Motor neuron (in vitro differentiated cells): Measurements from ENCODE around the gene ACBD6. TPM values are rescaled to one million over a fixed set of nuclear protein-coding genes. Genes with fewer than 3 reads are reported as not detected.

Source experiments
- ATAC-seq, 8 experiments: fragments of 200-7000 bp; cut with Tn5 transposase; replicated peaks in 6 of 8; 2 replicates each; pipeline ENCODE4 v1.8.0; 2021; ENCODE audit warnings: mild to moderate bottlenecking in 8 of 8, moderate library complexity in 8 of 8
- H3K27ac ChIP-seq, 2 donors: fragments of 250-450 bp; sonication (Bioruptor Pico); 2 replicates each; pipeline ENCODE4 v1.9.0; 2021; ENCODE audit warnings: antibody characterized with exemption in 2 of 2, mild to moderate bottlenecking in 2 of 2, moderate library complexity in 1 of 2
- H3K4me1 ChIP-seq, 2 donors: fragments of 250-450 bp; sonication (Bioruptor Pico); replicated peaks in 1 of 2; 2 replicates each; pipeline ENCODE4 v1.6.1; 2021; ENCODE audit warnings: antibody characterized with exemption in 2 of 2, mild to moderate bottlenecking in 2 of 2, moderate library complexity in 1 of 2
- H3K4me3 ChIP-seq, 5 donors: fragments of 250-450 bp; sonication (Bioruptor Pico); 2 replicates each; pipeline ENCODE4 v1.9.0; 2021; ENCODE audit warnings: antibody characterized with exemption in 5 of 5, mild to moderate bottlenecking in 5 of 5, moderate library complexity in 4 of 5
- WGBS, 10 experiments: fragments of 450-650 bp; shearing (Covaris generic); methylation state at CpG; one replicate each; pipeline ENCODE4 v1.0.0; 2022; 5-methylcytosine and 5-hydroxymethylcytosine counted together
- in situ Hi-C, 9 experiments: fragments of 400-800 bp; cut with MboI; loops; one replicate each; pipeline ENCODE4 v1.15.0; 2021; ENCODE audit warnings: low sequenced_read_pairs in 9 of 9, low pct_unique_long_range_greater_than_20kb in 2 of 9; ENCODE audit not compliant: unreplicated experiment in 9 of 9
- total RNA-seq, 8 experiments: library from RNA; unstranded; fragments of 300-600 nt; gene quantifications; 2 replicates each; pipeline versions ENCODE4 v1.2.3 to v1.2.4, GENCODE V29; 2022

Gene ACBD6
- total RNA-seq, 8 experiments from 2014 or later: 62.2 to 113 (median 89.6) TPM

- in situ Hi-C loops: no loop called here
- Histone ChIP-seq H3K4me1 (peaks cover 8 to 20% of the 10 kb centered on the region in 2 donors), H3K4me3 (no peak overlapping the region), H3K27ac (no peak overlapping the region)
- no peak for ATAC-seq
- WGBS, 10 experiments: 81 to 100% (median 94%) methylated on average over 2 to 6 of the region's 6 CpGs; no CpG with 5 or more reads in 1 of the 10 experiments
Measured at GRCh38 chr1:180290265-180291001, 211.9 kb downstream of the ACBD6 start.

- in situ Hi-C loops: no loop called here
- H3K4me3 ChIP-seq: no peak overlapping the region
- H3K27ac ChIP-seq: no peak overlapping the region
- WGBS, 10 experiments: 56 to 100% (median 91%) methylated on average over 1 of the region's 1 CpG
- no peak for ATAC-seq
- peaks cover 8 to 20% of the 10 kb centered on the region in 2 donors for H3K4me1 ChIP-seq
Measured at GRCh38 chr1:180288940-180289339, 213.4 kb downstream of the ACBD6 start.

GRCh38 chr1:180287988-180288705 lies 214.2 kb downstream of the ACBD6 start:
- 10 to 89% (median 71%) methylated on average over 1 to 3 of the region's 3 CpGs; no CpG with 5 or more reads in 1 of the 10 experiments for WGBS, 10 experiments
- peak overlapping the region; percentile 35 to 40 for H3K27ac ChIP-seq
- peak; percentile 32 to 97 (median 52) for ATAC-seq

GRCh38 chr1:180286417-180286816 lies 216.0 kb downstream of the ACBD6 start:
- H3K4me3 ChIP-seq: no peak overlapping the region
- peaks cover 13 to 38% of the 10 kb centered on the region in 2 donors for H3K4me1 ChIP-seq
- ATAC-seq: no peak
- no peak overlapping the region for H3K27ac ChIP-seq
- in situ Hi-C loops: no loop called here

More at GRCh38 chr1:180287988-180288705, 214.2 kb downstream of the ACBD6 start:
- H3K4me1 ChIP-seq: peaks cover 8 to 22% of the 10 kb centered on the region in 2 donors
- H3K4me3 ChIP-seq: no peak overlapping the region
- in situ Hi-C loops: no loop called here

GRCh38 chr1:180283098-180283497 lies 219.3 kb downstream of the ACBD6 start:
- H3K4me1 ChIP-seq: peaks cover 8 to 33% of the 10 kb centered on the region in 2 donors
- H3K27ac ChIP-seq: no peak overlapping the region
- in situ Hi-C loops: no loop called here
- WGBS, 10 experiments: 91 to 100% (median 97%) methylated on average over 1 to 4 of the region's 4 CpGs; no CpG with 5 or more reads in 1 of the 10 experiments
- no peak for ATAC-seq
- H3K4me3 ChIP-seq: no peak overlapping the region

- peak in 3 of 8 experiments; percentile 45 to 64 (median 59) for ATAC-seq
- in situ Hi-C loops: no loop called here
- 36 to 100% (median 79%) methylated on average over 1 to 5 of the region's 5 CpGs; no CpG with 5 or more reads in 1 of the 10 experiments for WGBS, 10 experiments
- Histone ChIP-seq H3K4me3 (no peak overlapping the region), H3K27ac (no peak overlapping the region), H3K4me1 (peaks cover 5 to 33% of the 10 kb centered on the region in 2 donors)
Measured at GRCh38 chr1:180282401-180283044, 219.9 kb downstream of the ACBD6 start.

GRCh38 chr1:180281490-180281889 lies 220.9 kb downstream of the ACBD6 start:
- Histone ChIP-seq H3K4me1 (peaks cover 5 to 43% of the 10 kb centered on the region in 2 donors), H3K4me3 (no peak overlapping the region), H3K27ac (no peak overlapping the region)
- in situ Hi-C loops: no loop called here
- no peak for ATAC-seq
- 85 to 100% (median 89%) methylated on average over 1 of the region's 1 CpG; no CpG with 5 or more reads in 1 of the 10 experiments for WGBS, 10 experiments

GRCh38 chr1:180280617-180281016 lies 221.8 kb downstream of the ACBD6 start:
- Histone ChIP-seq H3K4me3 (no peak overlapping the region), H3K27ac (no peak overlapping the region), H3K4me1 (peaks cover 5 to 44% of the 10 kb centered on the region in 2 donors)
- 71 to 100% (median 100%) methylated on average over 2 of the region's 2 CpGs; no CpG with 5 or more reads in 3 of the 10 experiments for WGBS, 10 experiments
- ATAC-seq: no peak
- in situ Hi-C loops: no loop called here

GRCh38 chr1:180279651-180280050 lies 222.7 kb downstream of the ACBD6 start:
- no peak overlapping the region for H3K4me3 ChIP-seq
- H3K4me1 ChIP-seq: peaks cover 5 to 44% of the 10 kb centered on the region in 2 donors
- no peak overlapping the region for H3K27ac ChIP-seq
- WGBS, 10 experiments: 80 to 100% (median 100%) methylated on average over 1 of the region's 1 CpG; no CpG with 5 or more reads in 3 of the 10 experiments
- ATAC-seq: no peak
- in situ Hi-C loops: no loop called here

- peaks cover 5 to 44% of the 10 kb centered on the region in 2 donors for H3K4me1 ChIP-seq
- WGBS, 10 experiments: 36 to 100% (median 90%) methylated on average over 3 to 9 of the region's 9 CpGs
- in situ Hi-C loops: no loop called here
- H3K4me3 ChIP-seq: no peak overlapping the region
- no peak overlapping the region for H3K27ac ChIP-seq
- ATAC-seq: peak in 1 of 8 experiments; percentile 69
Measured at GRCh38 chr1:180278596-180279395, 223.6 kb downstream of the ACBD6 start.

GRCh38 chr1:180278194-180278515 lies 224.2 kb downstream of the ACBD6 start:
- Histone ChIP-seq H3K4me3 (no peak overlapping the region), H3K27ac (peak overlapping the region in 1 of 2 donors; percentile 28), H3K4me1 (peaks cover 5 to 43% of the 10 kb centered on the region in 2 donors)
- ATAC-seq: peak in 2 of 8 experiments; percentile 26 to 39
- in situ Hi-C loops: no loop called here
- 50 to 80% (median 67%) methylated on average over 2 of the region's 2 CpGs; no CpG with 5 or more reads in 5 of the 10 experiments for WGBS, 10 experiments

- Histone ChIP-seq H3K27ac (peak overlapping the region in 1 of 2 donors; percentile 28), H3K4me3 (no peak overlapping the region), H3K4me1 (peaks cover 5 to 38% of the 10 kb centered on the region in 2 donors)
- 65 to 100% (median 89%) methylated on average over 2 to 5 of the region's 5 CpGs for WGBS, 10 experiments
- in situ Hi-C loops: no loop called here
- ATAC-seq: peak in 4 of 8 experiments; percentile 43 to 62 (median 57)
Measured at GRCh38 chr1:180277476-180278193, 224.7 kb downstream of the ACBD6 start.
